ENCODE results near the gene EIPR1. TPM values are rescaled to one million over a fixed set of nuclear protein-coding genes. Genes with fewer than 3 reads are reported as not detected.

EIPR1 gene
- total and polyA plus RNA-seq, 2 experiments from 2014 or later = 17.4 to 46.3 TPM

DNA sequence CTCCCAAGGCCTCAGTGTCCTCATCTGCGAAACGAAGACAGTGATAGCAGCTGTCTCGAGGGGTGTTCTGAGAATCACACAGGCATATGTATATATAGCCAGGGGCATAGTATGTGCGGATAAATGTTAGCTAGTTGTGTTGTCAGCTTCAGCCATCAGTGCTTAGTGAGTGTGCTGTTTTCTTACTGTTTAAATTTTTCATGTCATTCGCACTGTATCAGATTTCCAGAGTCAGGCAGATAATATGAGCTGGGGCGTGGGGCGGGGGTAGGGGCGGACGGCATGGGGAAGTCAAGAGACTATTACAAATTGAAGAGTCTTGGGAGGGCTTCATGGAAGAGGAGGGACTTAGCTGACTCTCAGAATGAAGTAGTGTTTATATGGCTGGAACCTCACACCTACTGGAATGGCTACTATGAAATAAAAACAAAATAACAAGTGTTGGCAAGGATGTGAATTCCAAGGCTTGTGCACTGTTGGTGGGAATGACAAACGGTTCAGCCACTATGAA, 8.9 kb upstream of the EIPR1 start:
- Histone ChIP-seq H3K79me2 (replicated peaks; ENCODE audit: insufficient read depth) (peaks cover 55% of the 10 kb centered on the region), H3K4me2 (no peak overlapping the region), H3K27me3 (ENCODE audit: insufficient read depth) (no peaks in the 10 kb centered on the region), H3K36me3 (ENCODE audit: insufficient read depth) (peaks cover 29% of the 10 kb centered on the region), H3F3A (replicated peaks; ENCODE audit: low read depth) (no peaks in the 10 kb centered on the region), H3K4me1 (ENCODE audit: insufficient read depth) (no peaks in the 10 kb centered on the region), H3K4me3 (no peak overlapping the region), H4K20me1 (replicated peaks; ENCODE audit: insufficient read depth) (peaks cover 16% of the 10 kb centered on the region; the same call in 1 of the 2 replicates), H3K9me2 (ENCODE audit: insufficient read depth) (no peaks in the 10 kb centered on the region), H3K27ac (ENCODE audit: low read depth) (no peak overlapping the region), H2AFZ (no peak overlapping the region)
- no peaks in the 10 kb centered on the region for H3K4me1 Mint-ChIP-seq
- no peak overlapping the region for H3K4me3 Mint-ChIP-seq
- H3K36me3 Mint-ChIP-seq (ENCODE audit: low read depth) = peaks cover 30% of the 10 kb centered on the region
- H3K27ac Mint-ChIP-seq = no peak overlapping the region
- H3K9me3 Mint-ChIP-seq = no peaks in the 10 kb centered on the region
- DNase-seq (ENCODE audit: low spot score) (no peak), ATAC-seq (no peak)
- TF ChIP-seq ZNF331 (CRISPR knock-in tag; IDR thresholded peaks at IDR 0.05; ENCODE audit: low read depth) = no peak
- TF ChIP-seq, protein P1, sequence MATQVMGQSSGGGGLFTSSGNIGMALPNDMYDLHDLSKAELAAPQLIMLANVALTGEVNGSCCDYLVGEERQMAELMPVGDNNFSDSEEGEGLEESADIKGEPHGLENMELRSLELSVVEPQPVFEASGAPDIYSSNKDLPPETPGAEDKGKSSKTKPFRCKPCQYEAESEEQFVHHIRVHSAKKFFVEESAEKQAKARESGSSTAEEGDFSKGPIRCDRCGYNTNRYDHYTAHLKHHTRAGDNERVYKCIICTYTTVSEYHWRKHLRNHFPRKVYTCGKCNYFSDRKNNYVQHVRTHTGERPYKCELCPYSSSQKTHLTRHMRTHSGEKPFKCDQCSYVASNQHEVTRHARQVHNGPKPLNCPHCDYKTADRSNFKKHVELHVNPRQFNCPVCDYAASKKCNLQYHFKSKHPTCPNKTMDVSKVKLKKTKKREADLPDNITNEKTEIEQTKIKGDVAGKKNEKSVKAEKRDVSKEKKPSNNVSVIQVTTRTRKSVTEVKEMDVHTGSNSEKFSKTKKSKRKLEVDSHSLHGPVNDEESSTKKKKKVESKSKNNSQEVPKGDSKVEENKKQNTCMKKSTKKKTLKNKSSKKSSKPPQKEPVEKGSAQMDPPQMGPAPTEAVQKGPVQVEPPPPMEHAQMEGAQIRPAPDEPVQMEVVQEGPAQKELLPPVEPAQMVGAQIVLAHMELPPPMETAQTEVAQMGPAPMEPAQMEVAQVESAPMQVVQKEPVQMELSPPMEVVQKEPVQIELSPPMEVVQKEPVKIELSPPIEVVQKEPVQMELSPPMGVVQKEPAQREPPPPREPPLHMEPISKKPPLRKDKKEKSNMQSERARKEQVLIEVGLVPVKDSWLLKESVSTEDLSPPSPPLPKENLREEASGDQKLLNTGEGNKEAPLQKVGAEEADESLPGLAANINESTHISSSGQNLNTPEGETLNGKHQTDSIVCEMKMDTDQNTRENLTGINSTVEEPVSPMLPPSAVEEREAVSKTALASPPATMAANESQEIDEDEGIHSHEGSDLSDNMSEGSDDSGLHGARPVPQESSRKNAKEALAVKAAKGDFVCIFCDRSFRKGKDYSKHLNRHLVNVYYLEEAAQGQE (IDR thresholded peaks at IDR 0.05; ENCODE audit: unreplicated experiment) = no peak
- no peak for TF ChIP-seq EZH2phosphoT487 (IDR thresholded peaks at IDR 0.05; ENCODE audit: unreplicated experiment)
- no peak for TF ChIP-seq ZNF114 (CRISPR knock-in tag; IDR thresholded peaks at IDR 0.05)
- TF ChIP-seq EZH2 (IDR thresholded peaks at IDR 0.05; ENCODE audit: low read depth, unreplicated experiment) = no peak
- TF ChIP-seq, protein P2, sequence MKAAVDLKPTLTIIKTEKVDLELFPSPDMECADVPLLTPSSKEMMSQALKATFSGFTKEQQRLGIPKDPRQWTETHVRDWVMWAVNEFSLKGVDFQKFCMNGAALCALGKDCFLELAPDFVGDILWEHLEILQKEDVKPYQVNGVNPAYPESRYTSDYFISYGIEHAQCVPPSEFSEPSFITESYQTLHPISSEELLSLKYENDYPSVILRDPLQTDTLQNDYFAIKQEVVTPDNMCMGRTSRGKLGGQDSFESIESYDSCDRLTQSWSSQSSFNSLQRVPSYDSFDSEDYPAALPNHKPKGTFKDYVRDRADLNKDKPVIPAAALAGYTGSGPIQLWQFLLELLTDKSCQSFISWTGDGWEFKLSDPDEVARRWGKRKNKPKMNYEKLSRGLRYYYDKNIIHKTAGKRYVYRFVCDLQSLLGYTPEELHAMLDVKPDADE (IDR thresholded peaks at IDR 0.05) = no peak
- no peak for TF ChIP-seq CREB1 (CRISPR knock-in tag; IDR thresholded peaks at IDR 0.05; ENCODE audit: low read depth)
- no peak for TF ChIP-seq POLR2AphosphoS5 (IDR thresholded peaks at IDR 0.05; ENCODE audit: low read depth)
- no peak for TF ChIP-seq JUNB (IDR thresholded peaks at IDR 0.05; ENCODE audit: unreplicated experiment)
- no peak for TF ChIP-seq NANOG (IDR thresholded peaks at IDR 0.05; ENCODE audit: borderline replicate concordance)
- TF ChIP-seq, protein P3, sequence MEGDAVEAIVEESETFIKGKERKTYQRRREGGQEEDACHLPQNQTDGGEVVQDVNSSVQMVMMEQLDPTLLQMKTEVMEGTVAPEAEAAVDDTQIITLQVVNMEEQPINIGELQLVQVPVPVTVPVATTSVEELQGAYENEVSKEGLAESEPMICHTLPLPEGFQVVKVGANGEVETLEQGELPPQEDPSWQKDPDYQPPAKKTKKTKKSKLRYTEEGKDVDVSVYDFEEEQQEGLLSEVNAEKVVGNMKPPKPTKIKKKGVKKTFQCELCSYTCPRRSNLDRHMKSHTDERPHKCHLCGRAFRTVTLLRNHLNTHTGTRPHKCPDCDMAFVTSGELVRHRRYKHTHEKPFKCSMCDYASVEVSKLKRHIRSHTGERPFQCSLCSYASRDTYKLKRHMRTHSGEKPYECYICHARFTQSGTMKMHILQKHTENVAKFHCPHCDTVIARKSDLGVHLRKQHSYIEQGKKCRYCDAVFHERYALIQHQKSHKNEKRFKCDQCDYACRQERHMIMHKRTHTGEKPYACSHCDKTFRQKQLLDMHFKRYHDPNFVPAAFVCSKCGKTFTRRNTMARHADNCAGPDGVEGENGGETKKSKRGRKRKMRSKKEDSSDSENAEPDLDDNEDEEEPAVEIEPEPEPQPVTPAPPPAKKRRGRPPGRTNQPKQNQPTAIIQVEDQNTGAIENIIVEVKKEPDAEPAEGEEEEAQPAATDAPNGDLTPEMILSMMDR (conservative IDR thresholded peaks at IDR 0.05; ENCODE audit: low read depth in 2 of 2) = no peak
- no peak for TF ChIP-seq STAT1 (IDR thresholded peaks at IDR 0.05; ENCODE audit: unreplicated experiment)
- TF ChIP-seq, protein P4, sequence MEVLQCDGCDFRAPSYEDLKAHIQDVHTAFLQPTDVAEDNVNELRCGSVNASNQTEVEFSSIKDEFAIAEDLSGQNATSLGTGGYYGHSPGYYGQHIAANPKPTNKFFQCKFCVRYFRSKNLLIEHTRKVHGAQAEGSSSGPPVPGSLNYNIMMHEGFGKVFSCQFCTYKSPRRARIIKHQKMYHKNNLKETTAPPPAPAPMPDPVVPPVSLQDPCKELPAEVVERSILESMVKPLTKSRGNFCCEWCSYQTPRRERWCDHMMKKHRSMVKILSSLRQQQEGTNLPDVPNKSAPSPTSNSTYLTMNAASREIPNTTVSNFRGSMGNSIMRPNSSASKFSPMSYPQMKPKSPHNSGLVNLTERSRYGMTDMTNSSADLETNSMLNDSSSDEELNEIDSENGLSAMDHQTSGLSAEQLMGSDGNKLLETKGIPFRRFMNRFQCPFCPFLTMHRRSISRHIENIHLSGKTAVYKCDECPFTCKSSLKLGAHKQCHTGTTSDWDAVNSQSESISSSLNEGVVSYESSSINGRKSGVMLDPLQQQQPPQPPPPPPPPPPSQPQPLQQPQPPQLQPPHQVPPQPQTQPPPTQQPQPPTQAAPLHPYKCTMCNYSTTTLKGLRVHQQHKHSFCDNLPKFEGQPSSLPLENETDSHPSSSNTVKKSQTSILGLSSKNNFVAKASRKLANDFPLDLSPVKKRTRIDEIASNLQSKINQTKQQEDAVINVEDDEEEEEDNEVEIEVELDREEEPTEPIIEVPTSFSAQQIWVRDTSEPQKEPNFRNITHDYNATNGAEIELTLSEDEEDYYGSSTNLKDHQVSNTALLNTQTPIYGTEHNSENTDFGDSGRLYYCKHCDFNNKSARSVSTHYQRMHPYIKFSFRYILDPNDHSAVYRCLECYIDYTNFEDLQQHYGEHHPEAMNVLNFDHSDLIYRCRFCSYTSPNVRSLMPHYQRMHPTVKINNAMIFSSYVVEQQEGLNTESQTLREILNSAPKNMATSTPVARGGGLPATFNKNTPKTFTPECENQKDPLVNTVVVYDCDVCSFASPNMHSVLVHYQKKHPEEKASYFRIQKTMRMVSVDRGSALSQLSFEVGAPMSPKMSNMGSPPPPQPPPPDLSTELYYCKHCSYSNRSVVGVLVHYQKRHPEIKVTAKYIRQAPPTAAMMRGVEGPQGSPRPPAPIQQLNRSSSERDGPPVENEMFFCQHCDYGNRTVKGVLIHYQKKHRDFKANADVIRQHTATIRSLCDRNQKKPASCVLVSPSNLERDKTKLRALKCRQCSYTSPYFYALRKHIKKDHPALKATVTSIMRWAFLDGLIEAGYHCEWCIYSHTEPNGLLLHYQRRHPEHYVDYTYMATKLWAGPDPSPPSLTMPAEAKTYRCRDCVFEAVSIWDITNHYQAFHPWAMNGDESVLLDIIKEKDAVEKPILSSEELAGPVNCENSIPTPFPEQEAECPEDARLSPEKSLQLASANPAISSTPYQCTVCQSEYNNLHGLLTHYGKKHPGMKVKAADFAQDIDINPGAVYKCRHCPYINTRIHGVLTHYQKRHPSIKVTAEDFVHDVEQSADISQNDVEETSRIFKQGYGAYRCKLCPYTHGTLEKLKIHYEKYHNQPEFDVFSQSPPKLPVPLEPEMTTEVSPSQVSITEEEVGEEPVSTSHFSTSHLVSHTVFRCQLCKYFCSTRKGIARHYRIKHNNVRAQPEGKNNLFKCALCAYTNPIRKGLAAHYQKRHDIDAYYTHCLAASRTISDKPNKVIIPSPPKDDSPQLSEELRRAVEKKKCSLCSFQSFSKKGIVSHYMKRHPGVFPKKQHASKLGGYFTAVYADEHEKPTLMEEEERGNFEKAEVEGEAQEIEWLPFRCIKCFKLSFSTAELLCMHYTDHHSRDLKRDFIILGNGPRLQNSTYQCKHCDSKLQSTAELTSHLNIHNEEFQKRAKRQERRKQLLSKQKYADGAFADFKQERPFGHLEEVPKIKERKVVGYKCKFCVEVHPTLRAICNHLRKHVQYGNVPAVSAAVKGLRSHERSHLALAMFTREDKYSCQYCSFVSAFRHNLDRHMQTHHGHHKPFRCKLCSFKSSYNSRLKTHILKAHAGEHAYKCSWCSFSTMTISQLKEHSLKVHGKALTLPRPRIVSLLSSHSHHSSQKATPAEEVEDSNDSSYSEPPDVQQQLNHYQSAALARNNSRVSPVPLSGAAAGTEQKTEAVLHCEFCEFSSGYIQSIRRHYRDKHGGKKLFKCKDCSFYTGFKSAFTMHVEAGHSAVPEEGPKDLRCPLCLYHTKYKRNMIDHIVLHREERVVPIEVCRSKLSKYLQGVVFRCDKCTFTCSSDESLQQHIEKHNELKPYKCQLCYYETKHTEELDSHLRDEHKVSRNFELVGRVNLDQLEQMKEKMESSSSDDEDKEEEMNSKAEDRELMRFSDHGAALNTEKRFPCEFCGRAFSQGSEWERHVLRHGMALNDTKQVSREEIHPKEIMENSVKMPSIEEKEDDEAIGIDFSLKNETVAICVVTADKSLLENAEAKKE (CRISPR knock-in tag; IDR thresholded peaks at IDR 0.05) = no peak
- peaks cover 3% of the 10 kb centered on the region for H3K27me3 Mint-ChIP-seq (ENCODE audit: insufficient read depth, low read depth, poor library complexity)
